GM19240 (cell line): ENCODE data around the gene GNB1.
"Not testable (repeated sequence)": the region's sequence is repeated elsewhere in the genome, so short reads cannot be mapped to it uniquely, and the experiment has no call there.

Experiments used
- DNase-seq: peaks from one replicate; pipeline ENCODE4 v3.0.0; 2011; ENCODE audit warnings: low spot score; ENCODE audit not compliant: insufficient read length

Gene GNB1

GRCh38 chr1:1891349-1892078 lies 627 bp upstream of the GNB1 start:
- DNase-seq, result peak; percentile 59

GRCh38 chr1:1889847-1890505 lies 911 bp downstream of the GNB1 start:
- DNase-seq, result peak; percentile 63

GRCh38 chr1:1889090-1889750 lies 1.7 kb downstream of the GNB1 start:
- no peak for DNase-seq

- DNase-seq, result not testable (repeated sequence)
Observed at GRCh38 chr1:1883890-1884289, 7.0 kb downstream of the GNB1 start.

GRCh38 chr1:1883092-1883873 lies 7.6 kb downstream of the GNB1 start:
- no peak for DNase-seq

- DNase-seq, result no peak
Observed at GRCh38 chr1:1881727-1882126, 9.2 kb downstream of the GNB1 start.

GRCh38 chr1:1880617-1881312 lies 10.1 kb downstream of the GNB1 start:
- no peak for DNase-seq

GRCh38 chr1:1879942-1880341 lies 10.9 kb downstream of the GNB1 start:
- no peak for DNase-seq

GRCh38 chr1:1877865-1878436 lies 12.9 kb downstream of the GNB1 start:
- no peak for DNase-seq

GRCh38 chr1:1876335-1876930 lies 14.5 kb downstream of the GNB1 start:
- no peak for DNase-seq

GRCh38 chr1:1875932-1876331 lies 15.0 kb downstream of the GNB1 start:
- no peak for DNase-seq

GRCh38 chr1:1874901-1875300 lies 16.0 kb downstream of the GNB1 start:
- no peak for DNase-seq

- no peak for DNase-seq
Observed at GRCh38 chr1:1873186-1873585, 17.7 kb downstream of the GNB1 start.

GRCh38 chr1:1872329-1872994 lies 18.4 kb downstream of the GNB1 start:
- no peak for DNase-seq

GRCh38 chr1:1869469-1869868 lies 21.4 kb downstream of the GNB1 start:
- no peak for DNase-seq

- no peak for DNase-seq
Observed at GRCh38 chr1:1867164-1867563, 23.7 kb downstream of the GNB1 start.

- no peak for DNase-seq
Observed at GRCh38 chr1:1862905-1863547, 27.9 kb downstream of the GNB1 start.

GRCh38 chr1:1861761-1862310 lies 29.1 kb downstream of the GNB1 start:
- DNase-seq, result not testable (repeated sequence)

GRCh38 chr1:1861339-1861730 lies 29.6 kb downstream of the GNB1 start:
- no peak for DNase-seq
